ENCODE results near the gene MCM3AP.

Gene MCM3AP

GRCh38 chr21:46193829-46194373, 91.5 kb downstream of the MCM3AP start:
- intact Hi-C loops (cut with DNase I) = no loop called here
- DNase-seq = peak in 1 of 10 donors; percentile 18

GRCh38 chr21:46191686-46192575, 93.5 kb downstream of the MCM3AP start:
- DNase-seq = peak in 2 of 10 donors; percentile 50 to 66
- intact Hi-C loops (cut with DNase I) = no loop called here

- intact Hi-C loops (cut with DNase I) = no loop called here
- DNase-seq = peak in 2 of 10 donors; percentile 47 to 72
Observed at GRCh38 chr21:46191257-46191685, 94.1 kb downstream of the MCM3AP start.

- intact Hi-C loops (cut with DNase I) = no loop called here
- DNase-seq = peak in 2 of 10 donors; percentile 62 to 66
Observed at GRCh38 chr21:46190491-46191131, 94.8 kb downstream of the MCM3AP start.

GRCh38 chr21:46189959-46190490, 95.4 kb downstream of the MCM3AP start:
- peak in 1 of 10 donors; percentile 33 for DNase-seq
- intact Hi-C loops (cut with DNase I) = no loop called here

- intact Hi-C loops (cut with DNase I) = no loop called here
- DNase-seq = peak in 2 of 10 donors; percentile 54 to 71
Observed at GRCh38 chr21:46189213-46189958, 96.0 kb downstream of the MCM3AP start.

- intact Hi-C loops (cut with DNase I) = no loop called here
- peak in 6 of 10 donors; percentile 48 to 89 (median 68) for DNase-seq
Observed at GRCh38 chr21:46188226-46189212, 96.9 kb downstream of the MCM3AP start.

GRCh38 chr21:46187814-46188213, 97.6 kb downstream of the MCM3AP start:
- no peak for DNase-seq
- intact Hi-C loops (cut with DNase I) = no loop called here

GRCh38 chr21:46187261-46187660, 98.2 kb downstream of the MCM3AP start:
- DNase-seq = peak in 1 of 10 donors; percentile 22
- intact Hi-C loops (cut with DNase I) = no loop called here

GRCh38 chr21:46185716-46186115, 99.7 kb downstream of the MCM3AP start:
- peak in 1 of 10 donors; percentile 60 for DNase-seq
- intact Hi-C loops (cut with DNase I) = no loop called here
